C1 segment of cervical spinal cord (tissue), 14 donors: ENCODE results near the gene SPTBN1.
A peak's percentile ranks its signal among the peaks of the same experiment; 100 is the strongest.

Experiments used
- DNase-seq, 14 donors: peaks; one replicate each; lab custom pipeline; 2025; lab: John Stamatoyannopoulos, UW

The SPTBN1 gene

GRCh38 chr2:54606393-54606958 is 150.3 kb downstream of the SPTBN1 start:
- DNase-seq, result peak in 1 of 14 donors; percentile 21

GRCh38 chr2:54608224-54608623 is 152.1 kb downstream of the SPTBN1 start:
- DNase-seq, result no peak

- DNase-seq, result no peak
These were observed 153.1 kb downstream of the SPTBN1 start for GRCh38 chr2:54609241-54609640.

- DNase-seq, result no peak
These were observed 153.5 kb downstream of the SPTBN1 start for GRCh38 chr2:54609647-54610046.

GRCh38 chr2:54610700-54611099 is 154.6 kb downstream of the SPTBN1 start:
- DNase-seq, result no peak

- DNase-seq, result no peak
These were observed 155.9 kb downstream of the SPTBN1 start for GRCh38 chr2:54611830-54612545.

- DNase-seq, result no peak
These were observed 157.3 kb downstream of the SPTBN1 start for GRCh38 chr2:54613386-54613785.

GRCh38 chr2:54613794-54614257 is 157.7 kb downstream of the SPTBN1 start:
- DNase-seq, result no peak

GRCh38 chr2:54614819-54615218 is 158.7 kb downstream of the SPTBN1 start:
- DNase-seq, result no peak

GRCh38 chr2:54615832-54616534 is 159.9 kb downstream of the SPTBN1 start:
- no peak for DNase-seq

- no peak for DNase-seq
These were observed 161.3 kb downstream of the SPTBN1 start for GRCh38 chr2:54617409-54617808.

- DNase-seq, result no peak
These were observed 162.8 kb downstream of the SPTBN1 start for GRCh38 chr2:54618646-54619565.

GRCh38 chr2:54619660-54620231 is 163.6 kb downstream of the SPTBN1 start:
- DNase-seq, result no peak

- DNase-seq, result no peak
These were observed 164.8 kb downstream of the SPTBN1 start for GRCh38 chr2:54620948-54621347.

- peak in 1 of 14 donors; percentile 15 for DNase-seq
These were observed 168.5 kb downstream of the SPTBN1 start for GRCh38 chr2:54624591-54625071.

- DNase-seq, result no peak
These were observed 170.0 kb downstream of the SPTBN1 start for GRCh38 chr2:54626131-54626530.

GRCh38 chr2:54626884-54627283 is 170.8 kb downstream of the SPTBN1 start:
- DNase-seq, result no peak

GRCh38 chr2:54627973-54628372 is 171.8 kb downstream of the SPTBN1 start:
- no peak for DNase-seq

GRCh38 chr2:54628418-54628817 is 172.3 kb downstream of the SPTBN1 start:
- no peak for DNase-seq

- DNase-seq, result no peak
These were observed 172.8 kb downstream of the SPTBN1 start for GRCh38 chr2:54628957-54629356.

GRCh38 chr2:54629390-54629789 is 173.3 kb downstream of the SPTBN1 start:
- DNase-seq, result no peak
